CD14-positive monocyte (primary cell): Measurements from ENCODE around the gene IL1A. TPM values are rescaled to one million over a fixed set of nuclear protein-coding genes. Genes with fewer than 3 reads are reported as not detected.
A peak's percentile ranks its signal among the peaks of the same experiment; 100 is the strongest.

Experiments used
- DNase-seq, 3 donors: peaks; one replicate each; pipeline ENCODE4 v3.0.0-alpha.2; 2011 to 2022
- H2AFZ ChIP-seq: 2 replicates; pipeline ENCODE4 v1.6.0; 2012; ENCODE audit warnings: mild to moderate bottlenecking, low read depth, low read length, inconsistent platforms; ENCODE audit not compliant: insufficient read depth, poor library complexity, severe bottlenecking
- H3K27ac ChIP-seq, 2 donors: 1 replicate in 1 of 2; 2 replicates in 1 of 2; pipeline ENCODE4 v1.5.1; 2012 to 2013; ENCODE audit warnings: low read length in 2 of 2, control low read depth in 1 of 2, inconsistent platforms in 1 of 2, low read depth in 1 of 2, mild to moderate bottlenecking in 1 of 2
- H3K27me3 ChIP-seq, 2 donors: one replicate each; pipeline versions ENCODE4 v1.6.0 to v1.6.1; 2011 to 2013; ENCODE audit warnings: low read length in 2 of 2; ENCODE audit not compliant: control insufficient read depth in 2 of 2, insufficient read depth in 2 of 2
- H3K36me3 ChIP-seq, 2 donors: replicated peaks in 1 of 2; 1 replicate in 1 of 2; 2 replicates in 1 of 2; pipeline versions ENCODE4 v1.5.1 to v1.6.1; 2012 to 2013; ENCODE audit warnings: low read length in 2 of 2, control low read depth in 1 of 2, inconsistent platforms in 1 of 2, mild to moderate bottlenecking in 1 of 2; ENCODE audit not compliant: insufficient read depth in 2 of 2, control insufficient read depth in 1 of 2
- H3K4me1 ChIP-seq, 2 donors: 1 replicate in 1 of 2; 2 replicates in 1 of 2; pipeline versions ENCODE4 v1.5.1 to v1.6.1; 2012 to 2013; ENCODE audit warnings: low read length in 2 of 2, control low read depth in 1 of 2, inconsistent platforms in 1 of 2, mild to moderate bottlenecking in 1 of 2, moderate library complexity in 1 of 2; ENCODE audit not compliant: insufficient read depth in 2 of 2, control insufficient read depth in 1 of 2
- H3K4me2 ChIP-seq: replicated peaks from 2 replicates; pipeline ENCODE3; 2012; ENCODE audit warnings: low read length, moderate library complexity, mild to moderate bottlenecking; ENCODE audit not compliant: poor library complexity, severe bottlenecking; ENCODE audit errors: extremely low read depth
- H3K4me3 ChIP-seq, 3 experiments: fragments of 200-600 bp in 1 of 3; sonication (generic) in 1 of 3; replicated peaks in 1 of 3; 1 replicate in 2 of 3; 2 replicates in 1 of 3; pipeline ENCODE4 v1.5.1; 2011 to 2013; ENCODE audit warnings: low read length in 3 of 3, mild to moderate bottlenecking in 3 of 3, control low read depth in 2 of 3, low read depth in 2 of 3, inconsistent platforms in 1 of 3, moderate library complexity in 1 of 3
- H3K79me2 ChIP-seq: 2 replicates; pipeline ENCODE4 v1.6.0; 2012; ENCODE audit warnings: mild to moderate bottlenecking, control low read depth, inconsistent platforms, low read length, moderate library complexity; ENCODE audit not compliant: insufficient read depth
- H3K9ac ChIP-seq: 2 replicates; pipeline ENCODE4 v1.6.0; 2017; ENCODE audit warnings: low read length, mild to moderate bottlenecking; ENCODE audit not compliant: insufficient read depth, poor library complexity, severe bottlenecking
- H3K9me3 ChIP-seq, 2 donors: replicated peaks in 1 of 2; 1 replicate in 1 of 2; 2 replicates in 1 of 2; pipeline versions ENCODE4 v1.5.1 to v1.6.1; 2012 to 2013; ENCODE audit warnings: low read length in 2 of 2, control low read depth in 1 of 2; ENCODE audit not compliant: control insufficient read depth in 1 of 2, insufficient read depth in 1 of 2
- H4K20me1 ChIP-seq: 2 replicates; pipeline ENCODE4 v1.6.0; 2012; ENCODE audit warnings: mild to moderate bottlenecking, low read length, control low read depth, moderate library complexity; ENCODE audit not compliant: insufficient read depth
- H3K27ac Mint-ChIP-seq, 7 donors: one replicate each; pipeline ENCODE4 v1.8.0; 2020; ENCODE audit warnings: mild to moderate bottlenecking in 7 of 7, mixed read lengths in 7 of 7, moderate library complexity in 6 of 7, inconsistent platforms in 2 of 7
- H3K27me3 Mint-ChIP-seq, 3 donors: one replicate each; pipeline ENCODE4 v1.8.0; 2021 to 2022; ENCODE audit warnings: low read depth in 3 of 3, mild to moderate bottlenecking in 3 of 3, mixed read lengths in 3 of 3, moderate library complexity in 3 of 3, inconsistent platforms in 1 of 3
- H3K36me3 Mint-ChIP-seq, 2 donors: one replicate each; pipeline ENCODE4 v1.8.0; 2020; ENCODE audit warnings: mixed read lengths in 2 of 2, inconsistent platforms in 1 of 2, mild to moderate bottlenecking in 1 of 2
- H3K4me1 Mint-ChIP-seq: one replicate; pipeline ENCODE4 v1.8.0; 2020; ENCODE audit warnings: mild to moderate bottlenecking, mixed read lengths
- H3K4me3 Mint-ChIP-seq, 2 donors: one replicate each; pipeline ENCODE4 v1.8.0; 2020; ENCODE audit warnings: mild to moderate bottlenecking in 2 of 2, mixed read lengths in 2 of 2, moderate library complexity in 1 of 2
- H3K9me3 Mint-ChIP-seq, 7 donors: one replicate each; pipeline ENCODE4 v1.8.0; 2020 to 2022; ENCODE audit warnings: mixed read lengths in 7 of 7, mild to moderate bottlenecking in 6 of 7, moderate library complexity in 6 of 7, inconsistent platforms in 2 of 7
- WGBS: methylation state at CpG from one replicate; pipeline ENCODE4 v1.1.5; 2013; ENCODE audit warnings: missing lambda C conversion rate; ENCODE audit not compliant: insufficient coverage; 5-methylcytosine and 5-hydroxymethylcytosine counted together
- intact Hi-C, 2 donors: fragments of 100-400 bp; cut with micrococcal nuclease; formaldehyde crosslinking; loops; one replicate each; pipeline versions ENCODE4 v1.15.0 to v1.15.1; 2023
- polyA plus RNA-seq, 3 donors: library from polyadenylated mRNA; depleted of rRNA in 1 of 3; unstranded in 2 of 3; stranded (reverse) in 1 of 3; fragments of 300-500 nt in 2 of 3; fragments of >200 nt in 1 of 3; fragmentation: Illumina TruSeq in 2 of 3; gene quantifications; 1 replicate in 2 of 3; 2 replicates in 1 of 3; pipeline ENCODE4 v1.2.3, GENCODE V29; 2012 to 2021
- TF ChIP-seq, protein P1 (sequence below): fragments of 200-600 bp; IDR thresholded peaks from one replicate; pipeline ENCODE4 v1.8.0; 2022; ENCODE audit warnings: antibody characterized with exemption, mild to moderate bottlenecking

The IL1A gene
- polyA plus RNA-seq, 3 donors = 0.26 to 0.83 TPM; not detected in 1

DNA sequence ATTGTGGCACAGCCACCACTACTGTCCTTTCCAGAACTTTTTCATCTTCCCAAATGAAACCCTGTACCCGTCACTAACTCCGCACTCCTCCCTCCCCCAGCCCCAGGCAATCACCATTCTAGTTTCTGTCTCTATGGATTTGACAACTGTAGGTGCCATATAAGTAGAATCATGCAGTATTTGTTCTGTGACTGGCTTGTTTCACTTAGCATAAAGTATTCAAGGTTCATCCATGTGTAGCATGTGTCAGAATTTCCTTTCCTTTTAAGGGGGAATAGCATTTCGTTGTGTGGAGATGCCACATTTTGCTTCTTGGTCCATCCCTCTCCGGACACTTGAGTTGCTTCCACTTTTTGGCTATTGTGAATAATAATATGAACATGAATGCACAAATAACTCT, 19.0 kb downstream of the IL1A start:
- WGBS = no CpG with 5 or more reads among the region's 4 CpGs
- H3K9me3 Mint-ChIP-seq = peaks cover 0 to 2% (median 0%) of the 10 kb centered on the region in 7 donors
- H3K27ac ChIP-seq = peak overlapping the region in 1 of 2 donors; percentile 81
- peak overlapping the region; percentile 53 to 69 for H3K4me3 Mint-ChIP-seq
- intact Hi-C loops = loop anchor here in 1 of 2 donors (5.0 kb wide), 1 partner anchor 37 kb away; no protein-coding TSS in a partner anchor
- no peaks in the 10 kb centered on the region for H3K9me3 ChIP-seq
- peak overlapping the region; percentile 94 for H2AFZ ChIP-seq
- TF ChIP-seq, protein P1, sequence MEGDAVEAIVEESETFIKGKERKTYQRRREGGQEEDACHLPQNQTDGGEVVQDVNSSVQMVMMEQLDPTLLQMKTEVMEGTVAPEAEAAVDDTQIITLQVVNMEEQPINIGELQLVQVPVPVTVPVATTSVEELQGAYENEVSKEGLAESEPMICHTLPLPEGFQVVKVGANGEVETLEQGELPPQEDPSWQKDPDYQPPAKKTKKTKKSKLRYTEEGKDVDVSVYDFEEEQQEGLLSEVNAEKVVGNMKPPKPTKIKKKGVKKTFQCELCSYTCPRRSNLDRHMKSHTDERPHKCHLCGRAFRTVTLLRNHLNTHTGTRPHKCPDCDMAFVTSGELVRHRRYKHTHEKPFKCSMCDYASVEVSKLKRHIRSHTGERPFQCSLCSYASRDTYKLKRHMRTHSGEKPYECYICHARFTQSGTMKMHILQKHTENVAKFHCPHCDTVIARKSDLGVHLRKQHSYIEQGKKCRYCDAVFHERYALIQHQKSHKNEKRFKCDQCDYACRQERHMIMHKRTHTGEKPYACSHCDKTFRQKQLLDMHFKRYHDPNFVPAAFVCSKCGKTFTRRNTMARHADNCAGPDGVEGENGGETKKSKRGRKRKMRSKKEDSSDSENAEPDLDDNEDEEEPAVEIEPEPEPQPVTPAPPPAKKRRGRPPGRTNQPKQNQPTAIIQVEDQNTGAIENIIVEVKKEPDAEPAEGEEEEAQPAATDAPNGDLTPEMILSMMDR = no peak
- H3K36me3 ChIP-seq = peaks cover 0 to 1% of the 10 kb centered on the region in 2 donors
- H3K4me2 ChIP-seq = peak overlapping the region; percentile 97
- H3K27me3 Mint-ChIP-seq = peaks cover 0 to 3% (median 0%) of the 10 kb centered on the region in 3 donors
- no peak for DNase-seq
- H3K4me1 ChIP-seq = peaks cover 36 to 50% of the 10 kb centered on the region in 2 donors
- H3K27ac Mint-ChIP-seq = peak overlapping the region in 6 of 7 donors; percentile 20 to 82 (median 54)
- H3K27me3 ChIP-seq = no peaks in the 10 kb centered on the region
- H3K4me3 ChIP-seq = peak overlapping the region; percentile 58 to 90 (median 64)
- no peaks in the 10 kb centered on the region for H4K20me1 ChIP-seq
- H3K79me2 ChIP-seq = peaks cover 42% of the 10 kb centered on the region
- peaks cover 2 to 3% of the 10 kb centered on the region in 2 donors for H3K36me3 Mint-ChIP-seq
- H3K9ac ChIP-seq = peak overlapping the region; percentile 66
- peaks cover 50% of the 10 kb centered on the region for H3K4me1 Mint-ChIP-seq

DNA sequence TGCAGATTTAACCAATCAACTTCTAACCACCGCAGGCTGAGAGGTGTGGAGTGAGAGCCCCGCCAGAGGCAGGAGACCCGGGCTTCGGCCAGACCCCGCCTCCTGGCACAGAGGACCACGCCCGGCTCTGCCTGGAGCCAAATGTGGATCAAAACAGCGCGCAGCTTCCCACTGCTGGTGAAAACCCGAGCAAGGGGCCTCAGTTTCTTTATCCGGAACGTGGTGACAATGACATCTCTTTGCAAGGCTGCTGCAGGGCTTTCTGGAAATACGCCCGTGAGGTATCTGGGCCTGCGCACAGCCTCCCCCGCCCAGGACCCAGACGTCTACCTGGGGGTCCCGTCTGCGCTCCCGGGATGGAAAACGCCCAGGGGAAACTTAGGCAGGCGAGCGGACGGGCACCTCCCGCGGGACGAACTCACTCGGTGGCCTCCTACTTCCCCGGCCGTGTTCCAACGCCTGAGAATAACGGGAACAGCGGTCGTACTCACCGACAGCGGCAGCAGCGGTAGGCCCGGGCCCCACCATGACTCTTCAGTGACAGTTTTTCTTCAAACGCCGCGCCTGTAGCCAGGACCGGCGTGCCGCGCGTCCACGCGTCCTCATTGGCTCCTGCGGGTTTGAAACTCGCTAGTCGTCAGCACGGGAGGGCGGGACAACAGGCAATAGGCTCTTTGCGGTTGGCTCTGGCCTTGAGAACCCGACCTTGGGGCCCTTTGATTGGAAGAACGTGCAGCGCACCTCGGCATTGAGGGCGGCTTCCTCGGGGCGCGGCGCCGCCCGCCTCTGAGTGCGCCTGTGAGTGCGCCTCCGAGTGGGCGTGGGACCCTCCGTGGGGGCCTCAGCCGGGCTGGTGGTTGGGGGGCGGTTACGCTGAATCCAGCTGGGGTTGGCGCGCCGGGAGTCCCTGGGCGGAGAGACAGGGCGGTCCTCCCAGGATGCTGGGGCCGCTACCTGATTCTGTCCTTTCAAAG, 19.9 kb downstream of the IL1A start, which contains the start of gene CKAP2L:
Gene CKAP2L (minus strand): TSS at position 539 of the 974 bp plus-strand sequence. CDS start 11 bp downstream, at position 528.
- Histone ChIP-seq H3K27ac (peak within 1 kb of the TSS in 1 of 2 donors; percentile 81), H3K36me3 (peaks cover 0 to 10% of the 10 kb centered on the region in 2 donors), H3K9me3 (no peaks in the 10 kb centered on the region), H3K4me3 (peak within 1 kb of the TSS; percentile 58 to 90 (median 64)), H3K79me2 (peaks cover 51% of the 10 kb centered on the region), H3K27me3 (no peaks in the 10 kb centered on the region), H2AFZ (peak within 1 kb of the TSS; percentile 94), H3K9ac (peak within 1 kb of the TSS; percentile 66), H3K4me1 (peaks cover 36 to 50% of the 10 kb centered on the region in 2 donors), H3K4me2 (peak within 1 kb of the TSS; percentile 97), H4K20me1 (no peaks in the 10 kb centered on the region)
- under 1% methylated on average over 65 of the region's 79 CpGs for WGBS
- Mint-ChIP-seq H3K4me1 (peaks cover 50% of the 10 kb centered on the region), H3K36me3 (peaks cover 3 to 4% of the 10 kb centered on the region in 2 donors), H3K27ac (peak within 1 kb of the TSS; percentile 74 to 95 (median 89)), H3K4me3 (peak within 1 kb of the TSS; percentile 89 to 93), H3K27me3 (peaks cover 0 to 3% (median 0%) of the 10 kb centered on the region in 3 donors), H3K9me3 (peaks cover 0 to 2% (median 0%) of the 10 kb centered on the region in 7 donors)
- TF ChIP-seq, protein P1 = no peak
- DNase-seq = peak; percentile 94 to 97 (median 95)
- intact Hi-C loops = loop anchor here (5.0 kb wide), 2 partner anchors 33 to 38 kb away; no protein-coding TSS in a partner anchor
